ENCODE measurements around the gene AZIN2.
"Not testable (repeated sequence)": the region's sequence is repeated elsewhere in the genome, so short reads cannot be mapped to it uniquely, and the experiment has no call there.

DNA sequence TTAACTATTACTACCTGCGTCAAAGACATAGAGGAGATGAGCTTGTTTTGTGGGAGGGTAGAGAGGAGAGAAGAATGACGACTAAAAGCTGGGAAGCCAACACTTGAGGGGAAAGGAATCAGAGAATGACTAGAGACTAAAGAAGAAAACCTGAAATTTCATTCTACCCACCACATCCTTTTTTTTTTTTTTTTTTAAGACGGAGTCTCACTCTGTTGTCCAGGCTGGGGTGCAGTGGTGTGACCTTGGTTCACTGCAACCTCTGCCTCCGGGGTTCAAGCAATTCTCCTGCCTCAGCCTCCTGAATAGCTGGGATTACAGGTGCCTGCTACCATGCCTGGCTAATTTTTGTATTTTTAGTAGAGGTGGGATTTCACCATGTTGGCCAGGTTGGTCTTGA is 34.7 kb upstream of the AZIN2 start:
- TF ChIP-seq POLR2A, CTCF (IDR thresholded peaks at IDR 0.05): not testable (repeated sequence)
